ENCODE results near the gene KCNT2. TPM values are rescaled to one million over a fixed set of nuclear protein-coding genes. Genes with fewer than 3 reads are reported as not detected.
A peak's percentile ranks its signal among the peaks of the same experiment; 100 is the strongest.

KCNT2 gene
- total RNA-seq (2021; fragmentation: NEBNext Ultra II Directional; extraction: Animal tissue kit (Norgen Biotek cat#: 25700)) (9.3 and 10.2 TPM in 2 replicates), polyA plus RNA-seq (2011; rRNA removed) (2.3 TPM in 2 replicates), polyA minus RNA-seq (2011; rRNA and poly(A)+ RNA removed) (24.3 and 25.2 TPM in 2 replicates)
- polyA plus RNA-seq (2011; cell fraction: cytosol; rRNA removed) = 3.2 TPM
- polyA plus RNA-seq (2011; cell fraction: nucleus; rRNA removed) = 7.5 TPM
- 2.7 to 5.4 TPM (median 3.9 TPM) in 4 replicates for polyA plus RNA-seq (2012, experiment 1 of 2)
- polyA plus RNA-seq (2012, experiment 2 of 2) = 0.41 TPM
- polyA plus RNA-seq (2013, experiment 1 of 2) = 5.4 TPM
- 5.1 TPM for polyA plus RNA-seq (2013, experiment 2 of 2)
- 9.8 TPM for polyA minus RNA-seq (2011; cell fraction: cytosol; rRNA and poly(A)+ RNA removed)
- 127 TPM for polyA minus RNA-seq (2011; cell fraction: nucleus; rRNA and poly(A)+ RNA removed)
- long read RNA-seq, experiment 1, partial matches to known transcripts = 2 of 8 reads
- long read RNA-seq, experiment 1, other reads (novel, unspliced or antisense) = 6 of 8 reads
- long read RNA-seq, experiment 2, partial matches to known transcripts = 5 of 8 reads
- long read RNA-seq, experiment 2, other reads (novel, unspliced or antisense) = 3 of 8 reads

DNA sequence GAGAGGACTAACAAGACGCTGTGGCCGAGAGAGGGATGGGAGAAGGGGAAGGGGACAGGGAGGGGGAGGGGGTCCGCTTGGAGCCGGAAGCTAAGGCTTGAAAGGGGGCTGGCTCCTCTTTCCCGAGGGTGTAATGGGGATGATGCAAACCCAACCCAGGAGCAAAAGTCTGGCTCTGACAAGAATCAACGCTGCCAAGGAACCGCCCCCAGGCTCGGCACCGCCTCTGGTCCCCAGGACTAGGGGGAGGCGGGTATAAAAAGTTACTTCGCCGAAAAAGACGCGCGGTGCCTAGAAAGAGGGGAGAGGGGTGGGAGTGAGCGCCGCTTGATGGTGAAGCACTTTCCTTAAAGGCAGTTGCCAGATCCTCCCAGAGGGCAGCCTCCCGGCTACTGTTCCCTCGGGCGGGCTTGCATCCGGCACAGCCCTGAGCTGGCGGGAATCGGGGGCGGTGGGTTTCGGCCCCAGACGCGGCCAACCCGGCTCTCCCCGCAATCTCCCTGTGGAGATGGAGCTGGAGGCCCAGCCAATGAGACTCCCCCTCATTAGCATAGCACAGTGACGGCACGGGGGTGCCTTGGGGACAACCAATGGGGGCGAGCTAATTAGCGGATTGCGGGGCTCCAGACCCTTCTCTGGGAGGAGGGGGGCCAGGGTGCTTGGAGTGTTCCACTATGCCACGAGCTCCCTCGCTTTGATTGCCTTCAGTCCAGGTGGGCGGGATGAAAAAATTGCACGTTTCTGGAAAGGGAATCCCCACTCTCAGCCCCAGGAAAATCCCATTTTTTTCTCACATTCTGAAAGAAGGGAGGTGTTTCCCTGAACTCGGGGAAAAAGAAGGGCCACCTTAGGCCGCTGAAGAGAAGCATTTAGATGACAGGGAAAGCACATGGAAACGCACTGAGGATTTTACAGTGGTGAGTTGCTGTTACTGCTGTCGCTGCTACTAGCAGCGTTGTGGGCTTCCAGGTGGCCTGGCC lies at the start of gene KCNT2:
Gene KCNT2 (minus strand): TSS at position 51 of the 980 bp plus-strand sequence. CDS start 131 bp downstream, outside the sequence.
- no peaks in the 10 kb centered on the region for H3K36me3 ChIP-seq (ENCODE audit: control insufficient read depth in 2 of 4, insufficient read depth in 4 of 4, low read length in 3 of 4)
- H2BK12ac ChIP-seq (ENCODE audit: low read depth, low read length) = peak within 1 kb of the TSS; percentile 95; the same call in 1 of the 2 replicates
- no peak for FAIRE-seq
- POLR2A ChIA-PET (ENCODE audit: partially characterized antibody) = interaction anchor here (0.7 to 3.1 kb wide), 37 partner anchors 8 to 1547 kb away, joined by 3 to 18 read pairs (median 5); partner anchors contain the start of gene CFH
- peak within 1 kb of the TSS; percentile 95 for H2AFZ ChIP-seq (ENCODE audit: low read length)
- peak within 1 kb of the TSS; percentile 91 for H3K56ac ChIP-seq (replicated peaks; ENCODE audit: insufficient read length, low read depth, low read length)
- H3K14ac ChIP-seq (ENCODE audit: insufficient read length) = no peak within 1 kb of the TSS
- H3K27ac ChIP-seq (ENCODE audit: low read depth, low read length) = peak within 1 kb of the TSS; percentile 85
- H3K9ac ChIP-seq (replicated peaks in 1 of 4; ENCODE audit: extremely low read depth in 1 of 4, low read depth in 3 of 4, low read length in 3 of 4) = peak within 1 kb of the TSS; percentile 75 to 99 (median 82)
- H3K4me3 ChIP-seq (ENCODE audit: extremely low read depth in 1 of 4, insufficient read depth in 2 of 4, low read depth in 3 of 4, low read length in 4 of 4) = peak within 1 kb of the TSS; percentile 51 to 98 (median 88)
- H3K23ac ChIP-seq (ENCODE audit: insufficient read length) = peak within 1 kb of the TSS; percentile 86
- WGBS, 2 experiments (ENCODE audit: extremely low coverage in 1 of 2, insufficient coverage in 1 of 2, insufficient read length in 1 of 2, insufficient replicate concordance in 2 of 2, low coverage in 1 of 2, low lambda C conversion rate in 2 of 2, missing lambda C conversion rate in 1 of 2) = 2% methylated on average over 39 of the region's 43 CpGs; no CpG with 5 or more reads in 1 of the 2 experiments
- peak within 1 kb of the TSS; percentile 81 for H4K91ac ChIP-seq (replicated peaks; ENCODE audit: insufficient read length, low read length)
- peaks cover 0 to 42% of the 10 kb centered on the region in 2 experiments; a peak in 3 of 4 replicates for H3K79me2 ChIP-seq (ENCODE audit: control insufficient read depth in 1 of 2, insufficient read depth in 2 of 2, low read length in 2 of 2)
- DNase-seq (ENCODE audit: low read depth in 1 of 2, low spot score in 2 of 2) = peak; percentile 93 to 94
- H2AK5ac ChIP-seq (ENCODE audit: low read depth, low read length) = no peak within 1 kb of the TSS; the same call in 1 of the 2 replicates
- no peaks in the 10 kb centered on the region for H3K9me3 ChIP-seq (ENCODE audit: insufficient read depth in 2 of 2, low read depth in 1 of 2, low read length in 1 of 2)
- H3K23me2 ChIP-seq (ENCODE audit: low read depth, low read length) = peaks cover 6% of the 10 kb centered on the region; the same call in 1 of the 2 replicates
- H3K4me1 ChIP-seq (replicated peaks in 1 of 4; ENCODE audit: control insufficient read depth in 3 of 4, insufficient read depth in 4 of 4, low read length in 3 of 4) = peaks cover 0 to 10% (median 8%) of the 10 kb centered on the region in 4 experiments; a peak in 5 of 7 replicates
- H2BK120ac ChIP-seq (replicated peaks; ENCODE audit: low read depth, low read length) = peak within 1 kb of the TSS; percentile 76
- H4K8ac ChIP-seq (ENCODE audit: extremely low read depth, insufficient read depth, low read length) = peak within 1 kb of the TSS; percentile 82; the same call in 1 of the 2 replicates
- no peaks in the 10 kb centered on the region for H3K79me1 ChIP-seq (ENCODE audit: low read depth, low read length)
- H2BK5ac ChIP-seq (ENCODE audit: low read depth, low read length) = peak within 1 kb of the TSS; percentile 99
- peak within 1 kb of the TSS; percentile 82 to 85 for H3K4me2 ChIP-seq (ENCODE audit: insufficient read depth in 1 of 2, low read depth in 2 of 2, low read length in 2 of 2)
- H2BK15ac ChIP-seq (ENCODE audit: low read length) = peak within 1 kb of the TSS; percentile 23; the same call in 1 of the 2 replicates
- peak within 1 kb of the TSS; percentile 96 for H3K18ac ChIP-seq (ENCODE audit: extremely low read depth, low read length)
- peak within 1 kb of the TSS; percentile 99 for H4K5ac ChIP-seq (ENCODE audit: insufficient read length, low read depth, low read length)
- peak within 1 kb of the TSS; percentile 12 for H3K4ac ChIP-seq (replicated peaks; ENCODE audit: insufficient read length, low read depth, low read length)
- no peak within 1 kb of the TSS for H2BK20ac ChIP-seq (ENCODE audit: low read length)
- CTCF ChIA-PET (ENCODE audit: partially characterized antibody) = interaction anchor here (0.6 to 1.3 kb wide), 8 partner anchors 9 to 590 kb away, joined by 3 to 5 read pairs (median 3); no protein-coding TSS in a partner anchor
- H4K20me1 ChIP-seq (replicated peaks in 1 of 2; ENCODE audit: control insufficient read depth in 1 of 2, insufficient read depth in 2 of 2, low read length in 2 of 2) = no peaks in the 10 kb centered on the region
- H3K27me3 ChIP-seq (replicated peaks in 1 of 4; ENCODE audit: control insufficient read depth in 3 of 4, extremely low read depth in 1 of 4, insufficient read depth in 3 of 4, low read length in 3 of 4) = no peaks in the 10 kb centered on the region
- peak; percentile 68; the same call in 1 of the 2 replicates for TF ChIP-seq EGR1 (IDR thresholded peaks at IDR 0.05; ENCODE audit: borderline replicate concordance, low read depth, low read length)
- TF ChIP-seq EP300 (IDR thresholded peaks at IDR 0.05; ENCODE audit: borderline replicate concordance in 1 of 2, low read depth in 2 of 2, low read length in 2 of 2) = peak in 1 of 2 experiments; percentile 2; a peak in 1 of 3 replicates
- no peak for TF ChIP-seq SUZ12 (IDR thresholded peaks at IDR 0.05; ENCODE audit: low read length)
- TF ChIP-seq POLR2AphosphoS5 (IDR thresholded peaks at IDR 0.05; ENCODE audit: low read depth, low read length) = peak; percentile 96
- peak; percentile 79 for TF ChIP-seq TAF7 (optimal IDR thresholded peaks at IDR 0.05; ENCODE audit: borderline replicate concordance, low read depth, low read length)
- TF ChIP-seq CBX8 (IDR thresholded peaks at IDR 0.05; ENCODE audit: borderline replicate concordance, low read depth, low read length) = no peak
- no peak for TF ChIP-seq GABPA (IDR thresholded peaks at IDR 0.05; ENCODE audit: borderline replicate concordance, insufficient read depth, low read length)

Measured in H1 (cell line).